Dedifferentiated amniotic fluid mesenchymal stem cell (primary cell): ENCODE measurements around the gene PAK6.

Experiments
- DNase-seq: peaks from one replicate; pipeline ENCODE4 v3.0.0-alpha.2; 2016; ENCODE audit errors: extremely low spot score

Gene PAK6

DNA sequence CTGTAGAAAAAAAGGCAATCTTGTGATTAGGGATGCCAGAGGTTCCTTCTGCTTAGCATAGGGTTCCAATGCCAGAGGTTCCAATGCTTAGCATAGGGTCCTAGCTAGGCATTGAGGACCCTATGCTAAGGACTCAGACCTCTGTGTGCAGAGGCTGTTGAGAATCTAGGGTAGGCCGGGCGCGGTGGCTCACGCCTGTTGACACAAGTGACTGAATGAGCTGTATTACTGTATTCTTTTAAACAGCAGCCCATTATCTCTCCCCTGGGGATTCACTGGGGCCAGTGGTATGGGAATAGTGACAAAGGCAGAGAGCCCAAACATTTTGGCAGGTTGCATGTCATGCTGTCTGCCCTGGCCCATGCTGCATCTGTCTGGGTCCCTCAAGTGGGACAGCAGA, 16.2 kb downstream of the PAK6 start:
- DNase-seq = no peak

DNA sequence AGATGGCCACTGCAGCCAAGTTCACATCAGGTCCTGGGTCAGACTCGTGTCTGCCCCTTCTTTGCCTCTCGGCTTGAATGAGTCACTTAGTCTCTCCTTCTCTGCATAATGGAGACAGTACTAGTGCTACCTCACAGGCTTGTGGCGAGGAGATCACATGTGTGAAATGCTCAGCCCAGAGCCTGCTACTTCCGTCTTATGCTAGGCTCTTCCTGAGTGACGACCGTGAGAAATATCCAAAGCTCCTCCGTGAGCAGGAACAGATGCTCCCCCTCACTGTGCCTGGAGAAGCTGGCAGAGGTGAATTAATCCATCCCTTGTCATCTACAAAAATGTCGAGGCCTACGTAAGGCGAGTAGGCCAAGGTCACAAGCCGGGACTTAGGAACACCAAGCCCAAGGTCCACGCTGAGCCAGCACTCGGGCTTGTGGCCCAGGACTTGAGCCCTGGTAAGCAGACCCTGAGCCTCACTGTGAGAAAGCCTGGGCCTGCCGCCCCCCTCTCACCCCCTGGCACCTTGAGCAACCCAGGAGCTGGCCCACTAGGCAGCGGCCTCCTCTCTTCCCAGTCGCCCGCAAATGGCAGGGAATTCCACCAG, 17.9 kb downstream of the PAK6 start:
- no peak for DNase-seq

DNA sequence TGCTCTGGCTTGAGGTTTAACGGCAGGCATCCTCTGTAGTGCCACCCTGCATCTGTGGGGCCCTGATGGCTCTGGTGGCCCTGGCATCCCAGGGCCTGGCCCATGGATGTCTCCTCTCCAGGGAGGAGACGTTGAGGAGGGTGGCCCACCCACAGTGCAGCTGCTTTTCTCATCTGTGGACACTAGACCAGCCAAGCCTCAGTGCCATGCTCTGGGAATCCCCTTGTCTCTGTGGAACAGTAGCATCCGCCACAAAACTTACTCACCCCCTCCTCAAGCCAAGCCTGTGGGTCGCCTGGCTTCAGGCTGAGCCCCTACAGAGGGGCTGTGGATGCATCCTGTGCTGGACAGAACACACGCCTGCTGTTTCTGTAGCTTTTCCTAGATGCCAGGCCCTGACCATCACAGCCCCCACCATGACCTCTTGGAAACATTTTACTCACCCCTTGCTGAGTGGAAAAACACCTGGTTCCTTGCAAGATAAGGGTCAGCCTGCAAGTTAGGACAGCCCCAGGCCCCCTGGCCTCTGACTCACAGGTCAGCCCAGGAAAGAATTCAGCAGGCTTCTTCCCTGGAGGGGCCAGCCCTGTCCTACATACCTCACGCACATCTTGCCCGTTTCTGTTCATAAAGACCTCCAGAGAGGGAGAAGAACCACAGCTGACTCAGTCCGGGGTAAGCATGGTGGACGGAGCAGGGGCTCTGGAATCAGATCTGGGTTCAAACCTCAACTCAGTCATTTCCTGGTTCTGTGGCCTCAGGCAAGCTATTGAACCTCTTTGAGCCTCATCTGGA, 19.0 kb downstream of the PAK6 start:
- DNase-seq = no peak

DNA sequence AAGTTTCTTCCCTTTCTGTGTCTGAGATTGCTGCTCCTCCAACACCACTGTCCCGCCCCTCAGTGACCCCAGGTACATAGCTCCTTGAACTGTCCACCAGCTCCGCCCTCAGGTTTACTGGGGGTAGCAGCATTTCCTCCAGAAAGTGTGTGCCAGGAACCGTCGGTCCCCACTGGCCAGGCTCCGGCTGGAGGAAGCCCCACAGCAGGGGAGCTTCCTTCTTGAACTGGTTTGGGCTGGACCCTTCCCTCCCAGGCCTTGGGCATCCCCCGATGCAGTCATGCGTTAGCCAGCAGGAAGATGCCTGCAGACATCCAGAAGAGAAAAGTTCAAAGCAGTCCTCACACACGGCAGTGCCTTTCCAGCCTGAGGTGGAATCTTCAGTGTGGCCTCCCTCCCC, 19.7 kb downstream of the PAK6 start:
- DNase-seq = no peak

DNA sequence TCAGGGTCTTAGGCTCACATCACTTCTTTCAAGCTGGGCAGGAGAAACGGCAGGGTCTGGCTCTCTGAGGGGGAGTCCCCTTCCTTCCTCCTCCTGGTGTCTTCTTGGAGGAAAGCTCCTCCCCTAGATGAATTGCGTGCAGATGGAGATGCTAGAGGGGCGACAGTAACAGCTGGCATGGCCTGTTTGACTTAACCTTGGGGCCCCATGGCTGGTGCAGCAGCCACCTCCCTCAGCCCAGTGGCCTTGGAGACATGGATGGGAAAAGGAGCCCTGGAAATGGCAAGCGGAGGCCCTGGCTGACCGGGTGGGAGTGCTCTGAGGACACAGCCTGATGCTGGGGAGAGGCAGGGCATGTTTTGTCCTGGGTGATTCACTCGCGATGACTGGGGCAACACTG, 20.2 kb downstream of the PAK6 start:
- no peak for DNase-seq

DNA sequence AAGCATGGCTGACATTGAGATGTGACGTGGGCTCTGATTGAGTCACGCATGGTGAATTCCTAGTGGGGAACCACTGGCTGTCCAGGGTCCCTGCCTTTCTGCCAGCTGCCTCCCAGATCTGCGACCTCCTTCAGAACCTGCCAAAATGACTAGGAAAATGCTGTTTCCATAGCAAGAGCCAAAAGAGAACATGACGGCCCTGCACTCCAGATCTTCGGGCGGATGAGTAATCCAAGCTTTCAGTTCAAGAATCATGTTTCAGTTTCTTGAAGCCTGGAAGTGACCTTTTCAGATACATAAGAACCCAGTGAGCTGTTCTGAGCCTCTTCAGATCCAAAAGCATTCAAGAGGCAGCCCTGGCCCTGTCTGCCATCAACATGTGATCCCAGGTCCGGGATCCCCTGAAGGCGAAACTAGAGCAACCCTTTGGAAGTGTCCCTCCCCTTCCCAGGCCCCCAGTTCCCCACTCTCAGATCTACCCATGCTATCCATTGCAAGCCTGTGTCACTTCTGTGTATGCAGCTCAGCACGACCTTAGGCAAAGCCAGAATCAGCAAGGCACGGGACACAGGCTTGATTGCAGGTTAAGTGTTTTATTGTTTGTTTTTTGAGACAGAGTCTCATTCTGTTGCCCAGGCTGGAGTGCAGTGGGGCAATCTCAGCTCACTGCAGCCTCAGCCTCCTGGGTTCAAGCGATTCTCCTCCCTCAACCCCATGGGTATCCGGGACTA, 24.3 kb downstream of the PAK6 start:
- peak; percentile 47 for DNase-seq

DNA sequence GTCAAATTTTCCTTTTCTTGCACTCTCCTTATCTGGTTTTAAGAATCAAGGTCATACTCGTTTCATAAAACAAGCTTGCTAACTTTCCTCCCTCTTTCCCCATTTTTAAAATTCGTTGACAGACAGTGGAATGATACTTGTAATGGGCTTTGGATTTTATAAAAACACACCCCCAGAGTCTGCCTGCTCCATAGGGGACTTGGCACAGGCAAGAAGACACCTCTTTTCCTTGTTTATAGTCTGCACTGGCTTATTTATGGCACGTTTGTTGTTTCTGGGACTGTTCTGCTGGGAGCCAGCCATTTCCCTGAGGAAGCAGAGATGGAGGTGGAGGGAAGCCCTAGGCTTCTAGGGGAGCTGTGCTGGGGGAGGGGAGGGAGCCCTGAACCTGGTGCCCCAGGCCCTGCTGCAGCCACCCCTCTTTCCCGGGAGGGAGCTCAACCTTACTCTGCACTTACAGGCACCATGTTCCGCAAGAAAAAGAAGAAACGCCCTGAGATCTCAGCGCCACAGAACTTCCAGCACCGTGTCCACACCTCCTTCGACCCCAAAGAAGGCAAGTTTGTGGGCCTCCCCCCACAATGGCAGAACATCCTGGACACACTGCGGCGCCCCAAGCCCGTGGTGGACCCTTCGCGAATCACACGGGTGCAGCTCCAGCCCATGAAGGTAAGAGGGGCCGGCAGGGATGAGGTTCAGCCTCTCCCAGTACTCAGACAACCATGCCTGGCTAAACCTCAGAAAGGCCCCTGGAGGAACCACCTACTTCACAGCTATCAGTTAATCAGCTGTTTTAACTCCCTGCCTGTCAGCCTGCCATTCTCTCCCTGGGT, 25.7 kb downstream of the PAK6 start:
- DNase-seq = no peak

DNA sequence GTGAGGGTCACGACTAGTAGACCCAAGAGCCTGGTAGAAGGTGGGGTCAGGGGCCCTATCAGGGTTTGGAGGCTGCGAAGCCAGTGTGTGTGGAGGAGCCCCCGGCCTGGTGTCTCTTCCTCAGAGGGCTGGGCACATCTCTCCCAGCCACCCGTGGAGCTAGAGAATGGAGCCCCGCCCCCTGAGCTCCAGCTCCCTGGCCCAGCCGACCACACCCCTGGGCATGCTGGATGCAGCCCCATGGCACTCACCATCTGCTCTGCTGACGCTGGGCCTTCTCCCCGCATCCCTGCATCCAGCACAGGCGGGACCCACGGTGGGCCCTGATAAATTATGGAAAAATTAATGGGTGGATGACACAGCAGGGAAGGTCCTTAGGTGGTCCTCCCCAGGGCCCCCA, 26.5 kb downstream of the PAK6 start:
- no peak for DNase-seq

DNA sequence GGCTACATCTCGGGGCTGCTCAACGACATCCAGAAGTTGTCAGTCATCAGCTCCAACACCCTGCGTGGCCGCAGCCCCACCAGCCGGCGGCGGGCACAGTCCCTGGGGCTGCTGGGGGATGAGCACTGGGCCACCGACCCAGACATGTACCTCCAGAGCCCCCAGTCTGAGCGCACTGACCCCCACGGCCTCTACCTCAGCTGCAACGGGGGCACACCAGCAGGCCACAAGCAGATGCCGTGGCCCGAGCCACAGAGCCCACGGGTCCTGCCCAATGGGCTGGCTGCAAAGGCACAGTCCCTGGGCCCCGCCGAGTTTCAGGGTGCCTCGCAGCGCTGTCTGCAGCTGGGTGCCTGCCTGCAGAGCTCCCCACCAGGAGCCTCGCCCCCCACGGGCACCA, 27.0 kb downstream of the PAK6 start:
- DNase-seq = no peak

DNA sequence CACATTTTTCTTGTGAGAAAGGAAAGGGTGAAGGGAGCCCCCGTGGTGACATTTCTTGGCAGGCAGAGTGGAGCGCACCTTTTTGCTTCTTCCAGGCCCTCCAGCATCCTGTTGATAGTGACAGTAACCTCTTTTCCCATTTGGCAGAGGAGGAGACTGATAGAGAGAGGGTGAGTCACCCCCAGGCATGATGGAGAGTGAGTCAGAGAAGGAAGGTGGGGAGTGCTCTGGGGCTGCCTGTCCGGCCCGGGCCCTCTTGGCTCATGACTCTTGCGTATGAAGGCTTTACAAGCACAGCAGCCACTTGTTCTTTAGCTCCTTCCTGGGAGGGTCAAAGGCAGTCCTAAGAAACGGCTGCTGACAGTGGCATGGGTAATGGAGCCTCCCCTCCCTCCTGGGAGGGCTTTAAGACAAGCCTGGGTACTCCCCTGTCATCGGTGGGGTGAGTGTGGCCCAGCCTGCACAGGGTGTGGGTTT, 28.0 kb downstream of the PAK6 start:
- peak; percentile 81 for DNase-seq

DNA sequence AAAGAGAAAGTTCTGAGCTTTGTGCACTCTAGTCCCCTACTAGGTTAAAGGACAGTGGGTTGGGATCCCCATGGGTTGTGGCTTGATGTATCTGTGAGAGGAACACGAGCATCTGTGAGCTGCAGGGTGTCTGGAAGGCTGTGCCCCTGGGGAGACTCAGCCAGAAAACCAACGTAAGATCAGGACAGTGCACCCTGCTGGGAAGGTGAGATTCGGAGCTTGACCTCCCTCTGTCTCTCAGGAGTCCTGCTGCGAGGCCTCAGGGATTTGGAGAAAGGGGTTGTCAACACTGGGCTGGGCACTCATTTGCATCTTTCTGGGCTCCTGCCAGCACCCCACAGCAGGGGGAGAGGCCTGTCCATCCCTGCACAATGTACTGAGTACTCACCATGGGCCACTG, 28.8 kb downstream of the PAK6 start:
- no peak for DNase-seq

DNA sequence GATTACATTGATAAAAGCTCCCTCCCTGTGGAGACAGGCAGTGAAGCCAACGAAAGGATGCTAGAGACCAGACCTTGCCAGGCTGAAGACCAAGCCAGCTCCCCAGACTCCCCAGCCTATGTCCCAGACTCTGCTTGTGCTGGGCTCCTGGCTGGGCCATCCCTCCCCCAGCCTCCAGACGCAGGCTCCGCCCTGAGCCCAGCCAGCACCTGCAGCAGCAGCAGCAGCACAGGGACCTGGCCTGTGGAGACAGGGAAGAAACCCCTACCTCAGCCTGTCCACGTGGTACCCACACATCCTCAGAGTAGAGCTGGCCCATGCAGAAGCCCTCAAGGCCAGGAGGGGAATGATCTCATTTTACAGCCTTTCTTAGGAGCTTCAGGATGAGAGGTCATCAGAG, 30.7 kb downstream of the PAK6 start:
- DNase-seq = no peak

DNA sequence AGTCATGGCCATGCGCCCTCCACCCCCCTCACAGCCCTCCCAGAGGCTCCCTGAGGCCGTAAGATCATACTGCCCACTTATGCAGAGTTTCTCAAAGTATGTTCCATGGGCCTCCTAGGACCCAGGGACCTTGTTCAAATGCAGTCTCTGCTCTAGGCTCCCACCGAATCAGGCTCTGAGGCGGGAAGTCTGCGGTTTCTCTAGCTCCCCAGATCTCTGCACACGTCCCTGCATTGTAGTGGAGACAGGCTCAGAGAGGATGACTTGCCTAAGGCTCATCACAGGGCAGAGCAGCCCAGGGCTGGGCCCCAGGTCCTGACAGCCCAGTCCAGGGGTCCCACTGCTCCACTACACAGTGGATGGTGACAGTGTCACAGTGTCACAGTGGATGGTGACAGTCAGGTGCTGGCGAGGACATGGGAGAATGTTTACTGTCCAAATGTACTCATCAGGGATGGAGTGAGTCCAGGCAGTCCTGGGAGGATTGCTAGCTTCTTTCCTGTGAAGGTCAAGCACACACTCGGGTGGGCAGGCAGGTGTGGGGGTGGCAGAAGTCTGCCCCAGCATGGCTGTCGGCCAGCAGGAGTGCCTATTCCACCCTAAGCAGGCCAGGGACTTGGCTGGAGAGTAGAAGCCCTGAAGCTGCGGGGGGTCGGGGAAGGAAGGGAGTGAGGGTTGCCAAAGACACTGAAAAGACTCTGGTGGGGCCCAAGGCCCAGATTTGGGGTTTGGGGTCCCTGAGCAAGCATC, 31.6 kb downstream of the PAK6 start:
- DNase-seq = no peak

DNA sequence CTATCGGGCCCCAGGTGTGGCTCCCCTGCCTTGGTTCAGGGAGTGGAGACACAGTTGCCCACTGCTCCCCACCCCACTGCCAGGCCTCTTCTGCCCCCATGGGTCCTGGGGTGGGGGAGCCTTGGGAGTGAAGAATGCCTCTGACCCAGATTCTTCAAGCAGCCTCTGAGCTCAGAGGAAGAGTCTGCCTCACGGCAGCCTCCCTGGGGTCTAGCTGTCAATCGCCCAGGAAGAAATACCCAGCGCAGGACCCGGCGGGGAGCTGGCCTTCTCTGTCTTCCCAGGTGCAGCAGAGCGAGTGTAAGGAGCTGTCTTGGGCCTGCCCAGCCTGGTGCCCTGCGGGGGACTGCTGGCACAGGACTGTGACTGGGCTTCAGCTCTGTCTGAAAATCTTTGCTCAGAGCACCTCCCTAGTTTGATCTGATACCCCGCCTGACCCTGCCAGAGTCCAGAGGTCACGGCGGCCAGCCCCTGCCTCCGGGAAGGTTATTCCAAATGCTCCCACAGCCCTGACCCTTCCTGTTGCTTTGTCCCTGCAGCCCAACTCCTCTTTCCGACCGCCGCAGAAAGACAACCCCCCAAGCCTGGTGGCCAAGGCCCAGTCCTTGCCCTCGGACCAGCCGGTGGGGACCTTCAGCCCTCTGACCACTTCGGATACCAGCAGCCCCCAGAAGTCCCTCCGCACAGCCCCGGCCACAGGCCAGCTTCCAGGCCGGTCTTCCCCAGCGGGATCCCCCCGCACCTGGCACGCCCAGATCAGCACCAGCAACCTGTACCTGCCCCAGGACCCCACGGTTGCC, 33.0 kb downstream of the PAK6 start:
- no peak for DNase-seq

DNA sequence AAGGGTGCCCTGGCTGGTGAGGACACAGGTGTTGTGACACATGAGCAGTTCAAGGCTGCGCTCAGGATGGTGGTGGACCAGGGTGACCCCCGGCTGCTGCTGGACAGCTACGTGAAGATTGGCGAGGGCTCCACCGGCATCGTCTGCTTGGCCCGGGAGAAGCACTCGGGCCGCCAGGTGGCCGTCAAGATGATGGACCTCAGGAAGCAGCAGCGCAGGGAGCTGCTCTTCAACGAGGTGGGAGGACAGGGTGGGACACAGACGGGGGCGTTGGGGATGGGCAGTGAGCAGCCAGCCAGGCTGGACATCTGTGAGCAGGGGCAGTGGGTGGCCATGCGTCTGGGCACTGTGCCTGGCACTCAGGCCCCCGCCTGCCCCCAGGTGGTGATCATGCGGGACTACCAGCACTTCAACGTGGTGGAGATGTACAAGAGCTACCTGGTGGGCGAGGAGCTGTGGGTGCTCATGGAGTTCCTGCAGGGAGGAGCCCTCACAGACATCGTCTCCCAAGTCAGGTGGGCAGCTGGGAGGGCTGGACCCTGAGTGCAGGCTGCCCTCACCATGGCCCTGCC, 33.7 kb downstream of the PAK6 start:
- DNase-seq = no peak

DNA sequence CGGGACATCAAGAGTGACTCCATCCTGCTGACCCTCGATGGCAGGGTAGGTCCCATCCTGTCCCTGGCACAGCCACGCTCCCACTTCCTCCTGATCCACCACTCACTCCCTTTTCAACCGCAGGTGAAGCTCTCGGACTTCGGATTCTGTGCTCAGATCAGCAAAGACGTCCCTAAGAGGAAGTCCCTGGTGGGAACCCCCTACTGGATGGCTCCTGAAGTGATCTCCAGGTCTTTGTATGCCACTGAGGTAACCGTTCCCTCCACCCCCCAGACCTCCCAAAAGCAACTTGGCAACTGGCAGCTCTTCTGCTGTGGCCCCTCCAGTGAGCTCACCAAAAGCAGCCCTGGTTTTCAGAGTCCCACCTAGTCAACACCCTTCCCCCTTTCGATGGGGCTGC, 34.6 kb downstream of the PAK6 start:
- DNase-seq = no peak

DNA sequence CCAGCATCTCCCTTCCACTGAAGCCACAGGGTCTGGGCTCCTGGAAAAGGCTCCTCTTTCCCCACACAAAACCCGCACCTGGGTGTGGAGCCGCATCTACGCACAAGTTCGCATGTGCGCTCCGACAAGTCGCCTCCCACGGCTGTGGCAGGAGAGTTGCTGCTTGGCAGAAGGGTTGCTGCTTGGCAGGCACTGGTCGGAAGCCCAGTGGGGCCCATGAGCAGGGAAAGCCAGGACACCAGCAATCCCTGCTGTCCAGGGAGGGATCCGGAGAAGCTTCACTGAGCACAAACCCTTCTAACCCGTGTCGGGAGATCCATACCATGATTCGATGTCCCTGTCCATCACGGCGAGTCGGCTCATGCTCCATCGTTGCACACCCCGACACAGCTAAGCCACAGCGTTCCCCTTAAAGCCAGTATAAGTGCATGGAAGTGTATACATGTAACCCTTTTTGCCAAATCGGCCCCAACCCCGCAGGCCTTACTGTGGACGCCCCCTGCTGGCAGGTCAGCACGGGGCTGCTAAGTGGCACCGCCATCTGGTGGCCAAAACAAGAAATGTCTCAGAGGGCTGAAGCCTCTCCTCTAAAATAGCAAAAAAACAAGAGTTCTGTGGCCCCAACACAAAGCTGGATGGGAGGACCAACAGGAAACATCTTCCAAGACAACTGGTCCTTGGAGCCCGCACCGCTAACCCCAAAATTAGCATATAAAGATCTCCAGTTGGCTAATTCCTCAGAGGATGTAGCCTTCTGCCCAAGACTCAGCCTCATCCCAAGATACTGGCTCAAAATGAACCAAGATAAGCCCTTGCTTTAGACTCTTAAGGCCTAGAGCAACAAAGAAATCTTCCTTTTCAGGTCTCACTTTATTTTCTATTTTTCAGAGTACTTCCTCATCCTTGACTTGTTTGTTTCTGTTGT, 35.7 kb downstream of the PAK6 start:
- peak; percentile 83 for DNase-seq

DNA sequence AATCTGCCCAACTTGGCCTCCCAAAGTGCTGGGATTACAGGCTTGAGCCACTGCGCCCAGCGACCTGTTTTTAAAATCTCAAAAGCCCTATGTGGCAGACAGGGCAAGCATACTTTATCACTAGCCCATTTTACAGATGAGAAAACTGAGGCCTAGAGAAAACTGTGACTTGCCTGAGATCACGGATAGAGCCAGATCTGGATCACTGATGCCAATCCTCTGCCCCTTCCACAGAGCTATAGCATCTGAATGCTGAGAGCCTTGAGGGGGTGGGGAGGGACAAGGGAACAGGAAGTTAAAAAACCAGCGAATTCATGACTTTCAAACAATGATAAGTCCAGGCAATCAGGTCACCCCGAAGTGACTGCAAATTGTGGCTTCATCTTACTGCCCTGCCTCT, 36.7 kb downstream of the PAK6 start:
- no peak for DNase-seq

DNA sequence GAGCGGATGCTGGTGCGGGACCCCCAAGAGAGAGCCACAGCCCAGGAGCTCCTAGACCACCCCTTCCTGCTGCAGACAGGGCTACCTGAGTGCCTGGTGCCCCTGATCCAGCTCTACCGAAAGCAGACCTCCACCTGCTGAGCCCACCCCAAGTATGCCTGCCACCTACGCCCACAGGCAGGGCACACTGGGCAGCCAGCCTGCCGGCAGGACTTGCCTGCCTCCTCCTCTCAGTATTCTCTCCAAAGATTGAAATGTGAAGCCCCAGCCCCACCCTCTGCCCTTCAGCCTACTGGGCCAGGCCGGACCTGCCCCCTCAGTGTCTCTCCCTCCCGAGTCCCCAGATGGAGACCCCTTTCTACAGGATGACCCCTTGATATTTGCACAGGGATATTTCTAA, 37.1 kb downstream of the PAK6 start:
- no peak for DNase-seq
